Measurements from ENCODE around the gene ZDHHC8.

The ZDHHC8 gene

GRCh38 chr22:20192293-20192971 is 60.8 kb downstream of the ZDHHC8 start:
- in situ Hi-C loops (cut with MboI; ENCODE audit: low sequenced_read_pairs) = no loop called here

GRCh38 chr22:20192972-20193760 is 61.6 kb downstream of the ZDHHC8 start:
- in situ Hi-C loops (cut with MboI; ENCODE audit: low sequenced_read_pairs) = no loop called here

- in situ Hi-C loops (cut with MboI; ENCODE audit: low sequenced_read_pairs) = no loop called here
These were observed 62.3 kb downstream of the ZDHHC8 start for GRCh38 chr22:20193761-20194494.

- in situ Hi-C loops (cut with MboI; ENCODE audit: low sequenced_read_pairs) = no loop called here
These were observed 63.3 kb downstream of the ZDHHC8 start for GRCh38 chr22:20194681-20195593.

GRCh38 chr22:20196094-20196842 is 64.7 kb downstream of the ZDHHC8 start:
- in situ Hi-C loops (cut with MboI; ENCODE audit: low sequenced_read_pairs) = no loop called here

Data from HL-60/S4 treated with phorbol 12-myristate 13-acetate at 8.2 ng/mL for 4 days and 3 days (cell line).